Measurements from ENCODE around the gene RNF224. TPM values are rescaled to one million over a fixed set of nuclear protein-coding genes. Genes with fewer than 3 reads are reported as not detected.

Gene RNF224
- polyA plus RNA-seq, 3 donors: 0.18 TPM; not detected in 2

DNA sequence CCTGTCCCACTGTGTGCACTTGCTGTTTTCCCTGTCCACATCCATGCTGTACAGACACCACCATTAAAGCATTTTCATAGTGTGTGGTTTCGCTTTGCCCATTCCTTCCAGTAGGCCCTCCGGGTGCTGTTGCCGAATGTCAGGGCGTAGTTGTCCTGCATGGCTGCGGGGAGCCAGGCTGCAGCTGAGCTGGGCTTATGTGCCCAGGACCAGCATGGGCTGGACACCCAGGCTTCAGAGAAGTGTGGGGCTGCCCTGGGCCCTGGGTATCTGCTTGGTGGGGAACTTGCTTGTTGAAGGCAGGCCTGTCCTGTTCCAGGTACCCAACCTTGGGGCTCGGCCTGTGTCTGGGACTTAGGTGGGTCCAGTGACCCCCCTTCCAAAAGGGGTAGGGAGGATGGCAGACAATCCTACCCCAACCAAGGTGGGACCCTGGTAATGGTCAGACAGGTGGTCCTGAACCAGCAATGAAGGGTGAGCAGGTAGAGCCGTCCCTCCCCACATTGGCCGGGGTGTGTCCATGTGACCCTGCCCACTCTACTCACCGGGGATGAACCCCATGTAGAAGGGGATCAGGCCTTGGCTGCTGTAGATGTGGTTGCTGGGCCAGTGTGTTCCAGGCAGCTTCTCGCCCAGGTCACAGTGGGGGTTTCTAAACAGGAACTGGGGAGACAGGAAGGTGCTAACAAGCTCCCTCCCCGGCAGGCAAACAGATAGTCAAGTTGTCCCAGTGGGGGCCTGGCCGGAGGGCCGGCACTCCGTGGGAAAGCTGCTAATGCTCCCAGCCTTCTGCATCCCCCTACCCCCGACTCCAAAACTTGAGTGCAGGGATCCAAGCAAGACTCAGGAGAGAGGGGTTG, 16.6 kb downstream of the RNF224 start:
- WGBS, 3 donors: 56 to 71% (median 68%) methylated on average over 15 of the region's 15 CpGs
- no peak overlapping the region for H3K27ac ChIP-seq (ENCODE audit: low read depth, low read length)

DNA sequence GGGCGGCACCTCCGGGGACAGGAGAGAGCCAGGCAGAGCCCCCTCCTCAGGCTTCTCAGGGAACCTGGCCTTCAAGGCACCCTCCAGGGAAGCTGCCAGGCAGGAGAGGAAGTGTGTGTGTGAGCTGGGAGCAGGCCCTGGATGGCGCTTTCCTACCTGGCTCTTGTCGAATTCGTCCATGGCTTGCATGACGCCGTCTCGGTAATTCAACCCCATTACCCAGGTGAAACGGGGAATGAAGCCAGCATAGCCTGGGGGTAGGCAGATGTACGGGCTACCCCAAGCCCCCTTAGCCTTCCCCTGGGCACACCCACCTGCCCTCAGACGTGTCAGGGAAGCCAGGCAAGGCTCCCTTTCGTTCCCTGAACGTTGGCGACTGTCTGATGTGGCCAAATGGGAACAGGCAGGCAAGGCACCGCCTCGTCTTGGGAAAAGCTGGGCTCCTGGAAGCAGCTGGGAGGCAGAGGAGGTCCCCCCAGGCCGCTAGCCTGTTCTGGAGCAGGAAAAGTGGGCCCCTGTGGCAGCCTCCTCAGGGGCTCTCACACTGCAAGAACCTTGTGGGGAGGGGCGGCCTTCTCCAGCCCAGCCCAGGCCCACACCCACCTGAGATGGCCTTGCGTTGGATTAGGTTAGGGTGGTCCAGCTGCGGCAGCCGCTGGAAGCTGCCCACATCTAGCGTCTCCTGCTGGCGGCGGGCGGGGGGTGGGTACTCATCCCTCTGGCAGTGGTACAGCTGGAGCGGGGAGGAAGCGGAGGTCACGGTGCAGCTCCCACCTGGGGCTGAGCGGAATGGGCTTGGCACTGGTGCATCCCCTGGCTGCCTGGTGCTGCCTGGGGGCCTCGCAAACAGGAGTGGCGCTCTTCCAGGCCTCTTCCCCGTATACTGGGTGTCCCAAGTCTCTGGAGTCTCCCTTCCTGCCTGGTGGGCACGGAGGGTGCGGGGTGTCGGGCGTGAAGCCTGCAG, 17.5 kb downstream of the RNF224 start:
- 66 to 68% (median 67%) methylated on average over 33 to 36 of the region's 36 CpGs for WGBS, 3 donors
- no peak overlapping the region for H3K27ac ChIP-seq (ENCODE audit: low read depth, low read length)

DNA sequence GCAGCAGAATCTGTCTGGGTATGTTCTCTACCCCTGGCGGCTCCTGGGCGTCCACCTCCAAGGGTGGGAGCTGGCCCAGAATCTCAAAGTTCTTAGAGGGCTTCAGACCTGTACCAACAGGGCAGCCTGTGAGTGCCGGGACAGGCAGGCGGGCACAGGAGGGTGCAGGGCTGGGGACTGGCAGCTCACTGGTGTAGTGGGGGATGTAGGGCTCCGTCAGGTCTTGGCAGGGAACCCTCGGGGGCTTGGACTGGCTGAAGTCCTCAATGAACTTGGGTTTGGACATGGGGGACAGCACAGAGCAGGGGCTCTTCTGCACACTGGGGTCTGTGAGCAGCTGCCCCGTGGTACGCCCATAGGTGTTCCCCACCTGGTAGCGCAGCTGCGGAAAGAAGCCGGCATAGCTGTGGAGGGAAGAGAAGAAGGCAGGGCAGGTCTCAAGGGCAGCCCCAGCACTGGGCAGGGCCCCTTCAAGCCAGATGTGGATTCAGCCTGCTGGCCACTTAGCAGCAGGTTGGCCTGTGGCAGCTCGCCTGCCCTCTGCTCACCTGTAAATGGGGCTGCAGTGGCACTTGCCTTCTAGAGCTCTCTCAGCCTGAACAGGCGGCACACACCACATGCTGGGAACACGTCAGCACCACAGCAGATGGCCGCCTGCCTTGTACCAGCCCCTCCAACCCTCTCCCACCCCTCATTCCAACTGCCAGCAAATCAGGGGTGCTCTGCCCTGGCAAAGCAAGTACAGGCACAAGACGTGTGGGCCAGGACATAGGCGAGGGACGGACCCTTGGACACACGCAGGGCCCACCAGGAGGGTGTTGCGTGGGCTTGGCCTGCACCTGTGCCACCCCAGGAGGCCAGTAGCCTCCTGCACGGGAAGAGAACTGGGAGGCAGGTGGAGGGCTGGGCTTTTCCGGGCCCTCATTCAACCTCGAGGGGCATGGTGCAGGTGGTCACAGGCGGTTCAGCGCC, 18.4 kb downstream of the RNF224 start:
- no peak overlapping the region for H3K27ac ChIP-seq (ENCODE audit: low read depth, low read length)
- 88 to 92% (median 92%) methylated on average over 23 to 25 of the region's 25 CpGs for WGBS, 3 donors

DNA sequence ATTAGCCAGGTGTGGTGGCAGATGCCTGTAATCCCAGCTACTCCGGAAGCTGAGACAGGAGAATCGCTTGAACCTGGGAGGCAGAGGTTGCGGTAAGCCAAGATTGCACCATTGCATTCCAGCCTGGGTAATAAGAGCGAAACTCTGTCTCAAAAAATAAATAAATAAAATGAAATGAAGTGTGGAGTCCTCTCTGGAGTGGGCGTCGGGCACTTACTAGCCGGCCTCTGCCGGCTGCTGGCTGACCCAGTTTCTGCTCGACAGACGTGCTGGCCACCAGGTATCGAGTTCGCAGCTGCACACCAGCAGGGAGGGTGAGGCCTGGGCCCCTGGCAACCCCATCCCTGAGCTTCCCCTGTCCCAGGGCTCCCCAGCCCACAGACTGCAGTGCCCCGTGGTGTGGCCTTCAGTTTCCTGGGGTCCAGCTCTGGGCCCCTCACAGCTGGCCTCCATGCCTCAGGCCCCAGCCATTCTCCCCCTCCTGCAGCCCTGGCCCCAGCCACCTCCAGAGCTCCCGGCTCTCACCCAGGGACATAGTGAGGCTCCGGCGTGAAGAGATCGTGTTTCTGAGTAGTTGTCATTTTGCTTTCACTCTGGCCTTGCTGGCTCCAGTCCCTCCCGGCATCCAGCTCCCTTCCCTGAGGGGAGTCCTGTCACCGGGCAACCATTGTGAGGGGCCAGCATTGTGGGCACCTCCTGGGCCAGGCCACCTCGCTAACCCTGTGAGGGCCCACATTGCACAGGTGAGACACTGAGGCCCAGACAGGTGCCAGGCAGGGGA, 20.0 kb downstream of the RNF224 start:
- no peak overlapping the region for H3K27ac ChIP-seq (ENCODE audit: low read depth, low read length)
- 75 to 84% (median 77%) methylated on average over 20 of the region's 20 CpGs for WGBS, 3 donors

DNA sequence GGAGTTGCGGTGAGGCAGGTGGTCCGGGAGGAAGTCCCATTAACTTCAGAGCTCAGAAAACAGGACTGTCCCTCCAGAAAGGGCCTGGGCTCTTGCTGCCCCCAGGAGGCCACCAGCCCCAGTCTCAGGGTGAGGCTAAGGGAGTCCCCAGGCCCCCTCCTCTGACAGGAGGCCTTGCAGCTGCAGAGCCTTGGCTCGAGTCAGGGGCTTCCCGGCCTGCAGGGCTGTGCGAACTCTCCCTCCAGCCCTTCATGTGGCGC, 20.5 kb downstream of the RNF224 start:
- no peak overlapping the region for H3K27ac ChIP-seq (ENCODE audit: low read depth, low read length)
- WGBS, 3 donors: 83 to 93% (median 88%) methylated on average over 6 of the region's 6 CpGs

DNA sequence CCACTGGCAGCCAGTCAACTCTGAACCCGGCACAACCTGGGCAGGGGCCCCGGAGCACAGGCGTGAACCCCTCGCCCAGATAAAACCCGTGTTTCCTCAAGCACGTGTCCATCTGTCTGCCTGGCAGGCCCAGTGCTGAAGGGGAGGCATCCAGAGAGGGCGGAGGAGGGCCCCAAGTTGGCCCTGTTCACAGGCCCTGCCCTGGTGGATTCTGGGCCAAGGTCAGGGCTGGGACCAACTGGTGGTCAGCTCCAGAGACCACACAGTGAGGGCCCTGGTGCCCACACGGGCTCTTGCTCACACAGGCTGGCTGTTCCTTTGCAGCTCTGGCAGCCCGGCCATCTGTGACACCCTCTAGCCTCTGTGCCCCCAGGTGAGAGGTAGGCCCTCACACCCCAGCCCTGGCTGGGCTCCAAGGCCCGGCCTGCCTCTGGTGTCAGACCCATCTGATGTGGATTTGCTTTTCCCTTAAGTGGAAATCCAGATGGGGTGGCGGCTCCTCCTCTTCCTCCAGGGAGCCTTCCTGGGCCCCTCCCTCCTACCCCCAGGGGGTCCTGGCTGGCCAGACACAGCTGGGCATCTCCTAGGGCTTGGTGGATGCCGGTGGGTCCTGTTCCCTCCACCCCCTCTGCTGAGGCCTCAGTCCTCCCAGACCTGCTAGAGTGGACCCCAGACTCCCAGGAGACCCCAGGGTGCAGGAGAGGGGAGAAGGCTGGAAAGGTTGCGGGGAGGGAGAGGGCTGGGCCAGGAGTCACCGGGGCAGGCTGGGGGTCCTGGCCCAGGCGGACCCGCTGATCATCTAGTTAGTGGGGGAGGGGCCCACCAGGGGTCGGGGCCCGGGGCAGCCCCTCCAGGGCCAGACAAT, 23.3 kb downstream of the RNF224 start:
- no peak overlapping the region for H3K27ac ChIP-seq (ENCODE audit: low read depth, low read length)
- WGBS, 3 donors: 53 to 64% (median 61%) methylated on average over 12 to 18 of the region's 18 CpGs

DNA sequence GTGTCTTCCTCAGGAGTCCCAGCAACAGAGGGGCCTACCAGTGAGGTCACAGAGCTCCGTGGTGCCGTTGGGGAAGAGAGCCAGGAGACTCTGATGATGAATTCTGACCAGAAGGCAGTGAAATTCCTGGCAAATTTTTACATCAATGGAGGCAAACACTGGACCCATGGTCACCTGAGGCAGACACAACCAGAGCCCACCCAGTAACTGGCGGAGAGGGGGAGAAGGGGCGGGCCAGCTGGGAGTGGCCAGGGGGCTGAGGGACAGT, 23.8 kb downstream of the RNF224 start, which contains the start of gene STPG3:
TSS of gene STPG3 (plus strand) at position 93 of the 268 bp plus-strand sequence. CDS start at position 94, 1 bp downstream.
- 50 to 74% (median 53%) methylated on average over 2 to 4 of the region's 4 CpGs for WGBS, 3 donors
- no peak within 1 kb of the TSS for H3K27ac ChIP-seq (ENCODE audit: low read depth, low read length)

DNA sequence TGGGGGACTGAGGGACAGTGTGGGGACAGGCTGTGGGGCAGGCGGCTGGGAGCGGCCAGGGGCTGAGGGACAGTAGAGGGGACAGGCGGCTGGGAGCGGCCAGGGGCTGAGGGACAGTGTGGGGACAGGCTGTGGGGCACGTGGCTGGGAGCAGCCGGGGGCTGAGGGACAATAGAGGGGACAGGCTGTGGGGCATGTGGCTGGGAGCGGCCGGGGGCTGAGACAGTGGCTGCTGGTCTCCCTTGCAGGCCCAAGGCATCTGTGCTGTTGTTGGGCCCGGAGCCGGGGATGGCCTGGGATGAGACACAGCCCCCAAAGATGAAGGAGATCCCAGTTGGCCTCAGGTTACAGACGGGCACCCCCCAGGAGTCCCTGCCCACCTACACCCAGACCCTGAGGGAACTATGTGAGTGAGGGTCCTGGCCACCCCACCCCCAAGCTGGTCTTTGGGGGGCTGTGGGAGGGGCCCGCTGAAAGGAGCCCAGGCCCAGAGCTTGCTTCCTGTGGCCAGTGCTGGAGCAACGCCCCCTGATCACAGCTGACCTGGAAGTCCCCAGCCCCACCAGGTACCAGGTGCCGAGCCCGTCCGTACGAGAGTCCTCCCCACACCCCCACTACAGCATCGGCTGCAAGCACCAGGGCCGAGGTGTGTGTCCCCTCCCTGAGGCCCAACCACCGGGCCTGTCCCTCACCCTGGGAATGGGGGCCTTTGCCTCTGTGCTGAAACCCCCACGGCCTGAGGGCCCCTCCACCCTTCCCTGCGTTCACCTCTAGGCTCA, 24.4 kb downstream of the RNF224 start:
- no peak overlapping the region for H3K27ac ChIP-seq (ENCODE audit: low read depth, low read length)
- WGBS, 3 donors: 84 to 95% (median 88%) methylated on average over 18 to 22 of the region's 22 CpGs

DNA sequence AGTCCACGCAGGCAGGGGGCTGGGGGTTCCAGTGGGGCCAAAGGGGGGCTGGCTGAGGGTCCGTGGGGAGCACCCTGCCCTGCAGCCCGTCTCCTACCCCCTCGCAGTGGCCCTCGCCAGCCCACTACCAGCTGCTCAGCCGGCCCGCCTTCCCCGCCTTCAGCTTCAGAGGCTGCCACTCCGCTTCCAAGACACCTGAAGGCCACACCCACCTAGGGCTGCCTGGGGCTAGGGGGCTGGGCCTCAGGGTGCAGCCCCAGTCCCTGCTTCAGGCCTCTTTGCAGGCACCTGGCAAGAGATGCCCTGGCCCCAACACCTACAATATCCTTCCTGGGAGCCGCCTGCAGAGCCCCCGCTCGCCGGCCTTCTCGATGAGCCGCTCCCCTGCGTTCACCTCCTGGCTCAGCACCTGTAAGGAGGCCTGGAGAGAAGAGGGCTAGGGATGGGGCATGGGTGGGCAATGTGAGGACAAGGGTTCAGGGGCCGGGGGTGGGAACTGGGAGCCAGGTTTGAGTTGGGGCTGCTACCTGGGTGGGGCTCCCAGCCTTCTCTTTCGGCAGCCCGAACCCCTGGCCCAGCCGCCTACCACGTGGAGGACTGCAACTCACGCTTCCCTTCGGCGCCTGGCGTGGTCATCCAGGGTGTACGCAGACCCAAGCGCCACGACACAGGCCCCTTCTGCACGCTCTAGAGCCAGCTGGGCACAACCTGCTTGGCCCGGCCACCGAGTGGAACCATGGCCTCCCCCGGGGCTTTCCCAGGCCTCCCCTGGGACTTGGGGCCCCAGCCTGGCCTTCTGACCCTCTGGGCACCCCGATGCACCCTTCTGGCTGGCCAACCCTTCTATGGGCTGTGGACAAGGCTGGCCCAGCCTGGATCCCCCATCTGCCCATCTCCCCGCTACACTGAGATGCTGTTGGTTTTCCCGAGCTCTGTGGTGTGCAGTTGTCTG, 25.5 kb downstream of the RNF224 start:
- 77 to 91% (median 90%) methylated on average over 30 to 35 of the region's 35 CpGs for WGBS, 3 donors
- no peak overlapping the region for H3K27ac ChIP-seq (ENCODE audit: low read depth, low read length)

DNA sequence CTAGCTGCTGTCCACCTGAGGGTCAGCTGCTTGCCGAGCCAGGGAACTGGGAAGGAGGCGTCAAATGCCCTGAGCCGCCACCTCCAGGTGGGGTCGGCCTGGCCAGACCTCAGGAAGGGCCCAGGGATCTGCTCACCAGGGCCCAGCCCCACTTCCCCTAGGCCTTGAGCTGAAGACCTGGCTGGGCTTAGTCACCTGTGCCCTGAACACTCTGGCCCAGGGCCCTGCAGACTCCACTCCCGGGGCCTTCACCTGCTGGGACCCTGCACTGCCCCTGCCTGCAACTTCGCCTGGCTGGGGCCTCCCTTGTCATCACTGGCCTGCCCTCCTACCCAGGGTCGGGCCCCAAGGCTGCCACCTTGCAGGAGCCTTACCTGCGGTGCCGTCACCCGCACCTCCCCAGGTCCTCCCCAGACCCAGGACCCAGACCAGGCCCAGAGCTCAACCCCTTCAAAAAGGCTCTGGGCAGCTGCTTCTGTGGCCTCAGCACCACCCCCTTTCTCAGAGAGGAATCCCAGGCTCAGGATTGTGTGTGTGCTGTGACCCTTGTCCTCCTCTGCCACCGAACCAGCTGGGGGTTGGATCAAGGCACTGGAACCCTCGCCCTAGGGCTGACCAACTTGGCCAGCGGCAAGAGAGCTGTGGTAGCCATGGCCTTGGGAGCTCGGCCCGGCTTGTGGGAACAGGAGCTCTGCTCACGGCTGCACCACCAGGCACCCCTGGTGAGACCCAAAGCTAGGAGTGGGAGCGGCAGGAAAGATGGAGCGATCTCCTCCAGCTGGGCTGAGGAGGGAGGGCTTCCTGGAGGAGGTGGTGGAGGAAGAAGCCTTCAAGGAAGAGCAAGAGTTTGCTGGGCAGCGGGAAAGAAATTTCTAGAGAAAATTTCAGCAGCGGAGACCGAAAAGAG, 26.7 kb downstream of the RNF224 start:
- 34 to 76% (median 66%) methylated on average over 21 of the region's 21 CpGs for WGBS, 3 donors
- H3K27ac ChIP-seq (ENCODE audit: low read depth, low read length): no peak overlapping the region

DNA sequence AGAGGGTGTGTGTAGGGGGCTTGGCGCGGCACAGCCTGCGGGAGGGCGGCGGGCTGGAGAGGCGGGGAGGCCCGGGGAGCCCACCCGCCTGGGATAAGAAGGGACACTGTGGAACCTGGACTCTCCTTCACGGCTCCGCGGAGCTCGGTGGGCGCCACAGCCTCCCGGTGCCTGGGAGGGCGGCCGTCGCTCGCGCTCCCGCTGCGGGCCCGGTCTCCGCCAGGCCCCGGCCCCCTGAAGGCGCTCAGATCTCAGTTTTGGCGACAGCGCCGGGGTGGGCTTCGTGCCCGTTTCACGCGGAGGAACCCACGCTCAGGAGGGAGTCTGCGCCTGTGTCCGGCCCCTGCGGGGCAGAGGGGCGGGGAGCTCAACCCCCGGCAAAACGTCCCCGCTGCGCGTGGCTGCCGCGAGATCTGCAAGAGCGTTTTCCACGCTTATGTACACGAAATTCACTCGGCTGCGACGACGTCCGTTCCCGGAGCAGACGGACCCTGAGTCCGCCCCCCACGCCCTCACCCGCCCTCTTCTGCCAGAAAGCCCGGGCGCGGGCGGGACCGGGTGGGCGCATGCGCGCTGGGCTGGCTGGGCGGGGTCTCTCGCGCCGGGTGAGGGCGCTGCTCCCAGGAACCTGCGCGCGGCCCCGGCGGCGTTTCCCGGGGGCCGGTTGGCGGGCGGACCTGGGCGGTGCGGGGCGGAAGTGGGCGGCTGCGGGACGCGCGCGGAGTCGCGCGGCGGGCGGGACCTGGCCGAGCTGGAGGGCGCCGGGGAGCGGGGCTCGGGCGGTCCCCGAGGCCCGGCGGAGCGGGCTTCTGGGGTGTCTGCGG, 27.5 kb downstream of the RNF224 start, which contains the start of gene NELFB:
TSS of gene NELFB (plus strand) at position 704 of the 824 bp plus-strand sequence.
- no peak within 1 kb of the TSS for H3K27ac ChIP-seq (ENCODE audit: low read depth, low read length)
- WGBS, 3 donors: 1 to 2% (median 2%) methylated on average over 89 to 105 of the region's 105 CpGs

DNA sequence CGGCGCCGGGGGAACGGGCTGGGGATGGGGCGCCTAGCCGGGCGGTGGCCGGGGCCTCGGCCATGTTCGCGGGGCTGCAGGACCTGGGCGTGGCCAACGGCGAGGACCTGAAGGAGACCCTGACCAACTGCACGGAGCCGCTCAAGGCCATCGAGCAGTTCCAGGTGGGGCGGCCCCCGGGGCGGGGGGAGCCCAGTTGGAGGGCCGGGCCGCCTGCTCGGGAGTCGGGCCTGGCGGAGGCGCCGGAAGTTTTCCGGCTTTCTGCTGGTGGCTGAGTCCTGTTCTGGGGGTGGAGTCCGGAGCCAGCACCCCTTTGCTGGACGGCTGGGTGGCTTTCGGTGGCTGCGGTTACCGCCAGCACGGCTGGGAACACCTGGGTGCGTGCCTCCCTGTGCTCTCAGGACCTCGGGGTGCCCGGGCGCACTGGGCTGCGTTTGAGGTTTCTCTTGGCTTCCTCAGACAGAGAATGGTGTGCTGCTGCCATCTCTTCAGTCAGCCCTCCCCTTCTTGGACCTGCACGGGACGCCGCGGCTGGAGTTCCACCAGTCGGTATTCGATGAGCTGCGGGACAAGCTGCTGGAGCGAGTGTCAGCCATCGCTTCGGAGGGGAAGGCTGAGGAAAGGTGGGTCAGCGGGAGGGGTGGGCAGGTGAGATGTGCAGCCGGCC, 28.3 kb downstream of the RNF224 start:
- WGBS, 3 donors: 1 to 4% (median 2%) methylated on average over 40 to 51 of the region's 51 CpGs
- no peak overlapping the region for H3K27ac ChIP-seq (ENCODE audit: low read depth, low read length)

DNA sequence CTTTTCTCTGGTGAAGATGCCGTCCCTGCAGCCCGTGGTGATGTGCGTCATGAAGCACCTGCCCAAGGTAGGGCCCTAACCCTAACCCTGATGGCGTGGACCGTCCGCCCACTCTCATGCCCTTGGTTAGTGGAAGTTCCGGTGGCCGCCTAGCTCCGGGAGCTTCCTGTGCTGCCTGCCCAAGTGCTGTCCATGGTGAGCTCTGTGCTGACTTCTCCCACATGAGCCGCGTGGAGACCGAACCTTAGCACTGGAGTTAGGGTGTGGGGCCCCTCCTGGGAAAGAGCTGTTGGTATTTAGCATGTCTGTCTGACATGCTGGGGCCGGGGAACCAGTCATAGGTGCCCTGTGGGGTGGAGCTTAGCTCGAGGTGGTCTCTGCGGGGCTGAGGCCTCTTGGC, 29.1 kb downstream of the RNF224 start:
- H3K27ac ChIP-seq (ENCODE audit: low read depth, low read length): no peak overlapping the region
- WGBS, 3 donors: 75 to 83% (median 75%) methylated on average over 15 of the region's 15 CpGs
